ENCODE data around the gene RREB1. TPM values are rescaled to one million over a fixed set of nuclear protein-coding genes. Genes with fewer than 3 reads are reported as not detected.
A peak's percentile ranks its signal among the peaks of the same experiment; 100 is the strongest.

Gene RREB1
- total RNA-seq, 1 experiment from 2014 or later = 38.4 TPM

- H3K36me3 Mint-ChIP-seq (ENCODE audit: insufficient read depth, unreplicated experiment) = peaks cover 33% of the 10 kb centered on the region
- peak overlapping the region; percentile 69 for H3K27ac Mint-ChIP-seq (ENCODE audit: unreplicated experiment)
- BruUV-seq (replicated peaks) = no TSS peak
- peak overlapping the region; percentile 11 for H3K4me3 Mint-ChIP-seq (ENCODE audit: low read depth, unreplicated experiment)
- no peaks in the 10 kb centered on the region for H3K9me3 Mint-ChIP-seq (ENCODE audit: low read depth, unreplicated experiment)
- intact Hi-C loops (cut with micrococcal nuclease; ENCODE audit: unreplicated experiment) = loop anchor here (5.0 to 10.0 kb wide), 5 partner anchors 99 to 566 kb away; no protein-coding TSS in a partner anchor
- peak; percentile 50 for DNase-seq
- CTCF ChIA-PET = interaction anchor here (0.8 to 1.6 kb wide), 3 partner anchors 519 to 531 kb away, joined by 3 to 6 read pairs (median 5); no protein-coding TSS in a partner anchor
- no peaks in the 10 kb centered on the region for H3K27me3 Mint-ChIP-seq (ENCODE audit: unreplicated experiment)
- peaks cover 46% of the 10 kb centered on the region for H3K4me1 Mint-ChIP-seq (ENCODE audit: low read depth, unreplicated experiment)
- peak; percentile 66 for TF ChIP-seq CTCF (IDR thresholded peaks at IDR 0.05; ENCODE audit: unreplicated experiment)
Measured at GRCh38 chr6:7243179-7243981, 135.6 kb downstream of the RREB1 start.

DNA sequence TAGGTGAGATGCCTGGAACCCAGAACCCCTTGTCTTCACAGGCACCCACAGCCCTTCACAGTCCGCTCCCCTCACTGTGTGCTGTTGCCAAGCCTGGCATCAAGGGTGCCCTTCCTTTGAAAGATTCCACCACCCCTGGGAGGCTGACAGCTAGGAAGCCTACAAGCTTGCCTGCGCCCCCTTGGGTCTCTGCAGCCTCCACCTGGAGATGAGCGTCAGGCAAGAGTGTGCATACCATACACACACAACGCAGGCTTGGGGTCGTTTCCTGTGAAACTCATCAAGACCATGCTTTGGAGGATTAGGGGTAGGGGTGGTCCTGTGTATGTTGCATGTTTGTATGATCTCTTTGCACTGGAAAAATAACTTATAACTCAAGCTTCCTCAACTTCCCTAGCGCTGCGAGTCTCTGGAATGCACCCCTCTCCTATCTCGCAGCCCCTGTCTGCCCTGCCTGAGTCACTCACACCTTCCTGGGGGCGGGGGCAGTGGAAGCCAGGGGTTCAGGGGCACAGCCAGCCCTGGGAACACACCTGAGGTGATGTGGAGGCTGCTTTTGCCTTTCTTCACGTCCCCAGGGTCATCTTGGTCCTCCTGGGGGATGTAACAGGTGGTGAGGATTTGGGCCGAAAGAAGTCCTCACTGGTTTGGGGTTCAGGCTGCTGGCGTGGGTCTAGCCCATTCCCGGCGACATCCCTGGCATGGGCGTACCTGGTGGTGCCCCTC, 138.1 kb downstream of the RREB1 start:
- CTCF ChIA-PET = no interaction called here
- Mint-ChIP-seq H3K27me3 (ENCODE audit: unreplicated experiment) (no peaks in the 10 kb centered on the region), H3K36me3 (ENCODE audit: insufficient read depth, unreplicated experiment) (peaks cover 28% of the 10 kb centered on the region), H3K27ac (ENCODE audit: unreplicated experiment) (no peak overlapping the region), H3K4me3 (ENCODE audit: low read depth, unreplicated experiment) (no peak overlapping the region), H3K4me1 (ENCODE audit: low read depth, unreplicated experiment) (peaks cover 27% of the 10 kb centered on the region), H3K9me3 (ENCODE audit: low read depth, unreplicated experiment) (no peaks in the 10 kb centered on the region)
- TF ChIP-seq CTCF (IDR thresholded peaks at IDR 0.05; ENCODE audit: unreplicated experiment) = no peak
- no peak for DNase-seq
- intact Hi-C loops (cut with micrococcal nuclease; ENCODE audit: unreplicated experiment) = loop anchor here (10.0 kb wide), 1 partner anchor 101 kb away; no protein-coding TSS in a partner anchor
- BruUV-seq (replicated peaks) = no TSS peak

- no peak for TF ChIP-seq CTCF (IDR thresholded peaks at IDR 0.05; ENCODE audit: unreplicated experiment)
- no TSS peak for BruUV-seq (replicated peaks)
- DNase-seq = no peak
- Mint-ChIP-seq H3K4me3 (ENCODE audit: low read depth, unreplicated experiment) (no peak overlapping the region), H3K9me3 (ENCODE audit: low read depth, unreplicated experiment) (no peaks in the 10 kb centered on the region), H3K36me3 (ENCODE audit: insufficient read depth, unreplicated experiment) (peaks cover 27% of the 10 kb centered on the region), H3K27me3 (ENCODE audit: unreplicated experiment) (no peaks in the 10 kb centered on the region), H3K27ac (ENCODE audit: unreplicated experiment) (no peak overlapping the region), H3K4me1 (ENCODE audit: low read depth, unreplicated experiment) (peaks cover 20% of the 10 kb centered on the region)
- intact Hi-C loops (cut with micrococcal nuclease; ENCODE audit: unreplicated experiment) = loop anchor here (10.0 kb wide), 1 partner anchor 102 kb away; no protein-coding TSS in a partner anchor
- CTCF ChIA-PET = no interaction called here
Measured at GRCh38 chr6:7246401-7247178, 138.8 kb downstream of the RREB1 start.

DNA sequence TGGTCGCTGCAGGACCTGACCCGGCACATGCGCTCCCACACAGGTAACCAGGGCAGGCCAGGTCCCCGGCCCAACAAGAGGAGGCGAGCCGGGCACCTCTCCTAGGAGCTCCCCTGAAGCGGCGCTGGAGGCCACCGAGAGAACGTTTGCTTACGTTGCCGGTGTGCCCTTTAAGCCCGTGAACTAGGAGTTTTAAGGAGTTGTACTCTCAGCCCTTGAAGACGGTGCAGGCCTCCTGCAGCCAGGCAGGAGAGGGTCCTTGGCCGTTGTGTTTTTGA, 139.4 kb downstream of the RREB1 start:
- CTCF ChIA-PET = no interaction called here
- intact Hi-C loops (cut with micrococcal nuclease; ENCODE audit: unreplicated experiment) = loop anchor here (10.0 kb wide), 1 partner anchor 102 kb away; no protein-coding TSS in a partner anchor
- BruUV-seq (replicated peaks) = no TSS peak
- peaks cover 16% of the 10 kb centered on the region for H3K4me1 Mint-ChIP-seq (ENCODE audit: low read depth, unreplicated experiment)
- H3K36me3 Mint-ChIP-seq (ENCODE audit: insufficient read depth, unreplicated experiment) = peaks cover 22% of the 10 kb centered on the region
- no peak for TF ChIP-seq CTCF (IDR thresholded peaks at IDR 0.05; ENCODE audit: unreplicated experiment)
- no peaks in the 10 kb centered on the region for H3K27me3 Mint-ChIP-seq (ENCODE audit: unreplicated experiment)
- DNase-seq = no peak
- H3K27ac Mint-ChIP-seq (ENCODE audit: unreplicated experiment) = no peak overlapping the region
- no peaks in the 10 kb centered on the region for H3K9me3 Mint-ChIP-seq (ENCODE audit: low read depth, unreplicated experiment)
- no peak overlapping the region for H3K4me3 Mint-ChIP-seq (ENCODE audit: low read depth, unreplicated experiment)

Measured in Calu3 (cell line).